HepG2 (cell line): ENCODE results near the gene CRK. TPM values are rescaled to one million over a fixed set of nuclear protein-coding genes. Genes with fewer than 3 reads are reported as not detected.

Experiments used
- ARID5B ChIP-seq: IDR thresholded peaks from 2 replicates; pipeline ENCODE4 v1.4.0; 2020; ENCODE audit warnings: mild to moderate bottlenecking, missing genetic modification reagents
- BCLAF1 ChIP-seq: fragments of 450-650 bp; IDR thresholded peaks from 2 replicates; pipeline ENCODE4 v1.6.1; 2017; ENCODE audit warnings: mild to moderate bottlenecking
- CSRNP1 ChIP-seq: sonication (generic); formaldehyde crosslinking; IDR thresholded peaks from 2 replicates; pipeline ENCODE4 v1.8.1; 2023; ENCODE audit warnings: mild to moderate bottlenecking, missing genetic modification reagents
- IRF1 ChIP-seq: sonication (generic); formaldehyde crosslinking; IDR thresholded peaks from 2 replicates; pipeline ENCODE4 v1.4.0; 2020; ENCODE audit warnings: low read depth, mild to moderate bottlenecking, missing genetic modification reagents
- REPIN1 ChIP-seq: sonication (generic); formaldehyde crosslinking; IDR thresholded peaks from 2 replicates; pipeline ENCODE4 v1.8.0; 2022; ENCODE audit warnings: missing genetic modification reagents, low read depth, mild to moderate bottlenecking, borderline replicate concordance
- ZBTB2 ChIP-seq: sonication (generic); formaldehyde crosslinking; IDR thresholded peaks from 2 replicates; pipeline ENCODE4 v1.8.0; 2022; ENCODE audit warnings: low read depth, missing genetic modification reagents
- ZNF280B ChIP-seq: sonication (generic); formaldehyde crosslinking; IDR thresholded peaks from 2 replicates; pipeline ENCODE4 v1.5.0; 2020; ENCODE audit warnings: missing genetic modification reagents, mild to moderate bottlenecking, borderline replicate concordance
- polyA plus RNA-seq, 8 experiments: library from polyadenylated mRNA; depleted of rRNA in 3 of 8; stranded (reverse) in 7 of 8; unstranded in 1 of 8; fragments of >200 nt; fragmentation: Illumina TruSeq in 4 of 8; extraction: Trizol in 4 of 8; gene quantifications; 2 replicates each; pipeline versions ENCODE4 v1.2.1 to v1.2.3, GENCODE V29; 2011 to 2016; ENCODE audit warnings: low read depth in 4 of 8, missing spikeins in 1 of 8, mixed read lengths in 1 of 8; ENCODE audit not compliant: insufficient read depth in 1 of 8
- total RNA-seq, 5 experiments: library from RNA; depleted of rRNA; stranded (reverse); fragments of >200 nt; fragmentation: Illumina TruSeq; extraction: Trizol; gene quantifications; 2 replicates each; pipeline ENCODE4 v1.2.3, GENCODE V29; 2016; ENCODE audit warnings: low read depth in 1 of 5

CRK gene
- total and polyA plus RNA-seq, 2 of the 13 experiments (the other 11 are each of a cell fraction or from before 2014, with no cell fraction given): 47.4 to 54.2 TPM

GRCh38 chr17:1399679-1400512, 56.1 kb downstream of the CRK start, which contains the start of gene YWHAE (continued):
- TF ChIP-seq IRF1 (CRISPR knock-in tag): no peak; the same call in 1 of the 2 replicates
- no peak for TF ChIP-seq ARID5B
- TF ChIP-seq CSRNP1 (CRISPR knock-in tag): peak; percentile 57
- no peak for TF ChIP-seq BCLAF1
- TF ChIP-seq ZNF280B: no peak
- 0 out of 2 replicates have a peak, but pooled peaks have one; percentile 20 for TF ChIP-seq ZBTB2 (CRISPR knock-in tag)
- TF ChIP-seq REPIN1 (CRISPR knock-in tag): peak; percentile 78; the same call in 1 of the 2 replicates
